PFSK-1 (cell line): ENCODE measurements around the gene KCNQ5.

ENCODE experiments used
- POLR2AphosphoS5 ChIP-seq: IDR thresholded peaks from 2 replicates; pipeline ENCODE4 v1.6.1; 2012; ENCODE audit warnings: low read depth, mild to moderate bottlenecking, control low read depth, low read length, moderate library complexity
- SIN3A ChIP-seq: IDR thresholded peaks from 2 replicates; pipeline ENCODE4 v1.6.1; 2012; ENCODE audit warnings: mild to moderate bottlenecking, low read length, moderate library complexity, borderline replicate concordance; ENCODE audit not compliant: insufficient read depth

- TF ChIP-seq SIN3A (no peak), POLR2AphosphoS5 (no peak)
These were observed 74.2 kb downstream of the KCNQ5 start for GRCh38 chr6:72696055-72696454.
